Neural progenitor cell (in vitro differentiated cells): Measurements from ENCODE around the gene CERK. TPM values are rescaled to one million over a fixed set of nuclear protein-coding genes. Genes with fewer than 3 reads are reported as not detected.

Source experiments
- DNase-seq: peaks from one replicate; pipeline ENCODE4 v3.0.0-alpha.2; 2016; ENCODE audit warnings: low spot score
- H2AFZ ChIP-seq: fragments of 200-600 bp; sonication (generic); replicated peaks from 2 replicates; pipeline ENCODE4 v1.6.1; 2016; ENCODE audit warnings: antibody characterized with exemption
- H3F3A ChIP-seq: fragments of 200-600 bp; sonication (generic); 2 replicates; pipeline ENCODE4 v1.6.1; 2016; ENCODE audit warnings: antibody characterized with exemption, low read depth
- H3K27ac ChIP-seq: fragments of 200-600 bp; sonication (generic); 2 replicates; pipeline ENCODE4 v1.5.1; 2016; ENCODE audit warnings: mild to moderate bottlenecking
- H3K27me3 ChIP-seq: fragments of 200-600 bp; sonication (generic); 2 replicates; pipeline ENCODE4 v1.6.1; 2016; ENCODE audit warnings: mild to moderate bottlenecking, moderate library complexity
- H3K36me3 ChIP-seq: fragments of 200-600 bp; sonication (generic); 2 replicates; pipeline ENCODE4 v1.5.1; 2016
- H3K4me1 ChIP-seq: fragments of 200-600 bp; sonication (generic); 2 replicates; pipeline ENCODE4 v1.6.1; 2016; ENCODE audit warnings: mixed run types
- H3K4me2 ChIP-seq: fragments of 200-600 bp; sonication (generic); 2 replicates; pipeline ENCODE4 v1.6.1; 2016
- H3K4me3 ChIP-seq: fragments of 200-600 bp; sonication (generic); 2 replicates; pipeline ENCODE4 v1.5.1; 2016
- H3K79me2 ChIP-seq: fragments of 200-600 bp; sonication (generic); 2 replicates; pipeline ENCODE4 v1.6.1; 2016; ENCODE audit warnings: low read depth
- H3K9ac ChIP-seq: fragments of 200-600 bp; sonication (generic); 2 replicates; pipeline ENCODE4 v1.6.1; 2016
- H3K9me3 ChIP-seq: fragments of 200-600 bp; sonication (generic); 2 replicates; pipeline ENCODE4 v1.5.1; 2016; ENCODE audit warnings: low read depth
- H4K20me1 ChIP-seq: fragments of 200-600 bp; sonication (generic); 2 replicates; pipeline ENCODE4 v1.6.1; 2016; ENCODE audit warnings: low read depth
- H3K27ac Mint-ChIP-seq: 3 replicates; pipeline ENCODE4 v1.8.0; 2021; ENCODE audit warnings: mixed read lengths
- H3K27me3 Mint-ChIP-seq: 2 replicates; pipeline ENCODE4 v1.8.0; 2022; ENCODE audit warnings: low read depth, mild to moderate bottlenecking, inconsistent platforms, moderate library complexity, mixed read lengths; ENCODE audit not compliant: insufficient read depth
- H3K36me3 Mint-ChIP-seq: 3 replicates; pipeline ENCODE4 v1.8.0; 2021; ENCODE audit warnings: mixed read lengths
- H3K4me1 Mint-ChIP-seq: 3 replicates; pipeline ENCODE4 v1.8.0; 2021; ENCODE audit warnings: mixed read lengths
- H3K4me3 Mint-ChIP-seq: 3 replicates; pipeline ENCODE4 v1.8.0; 2021; ENCODE audit warnings: mild to moderate bottlenecking, moderate library complexity, mixed read lengths
- H3K9me3 Mint-ChIP-seq: 3 replicates; pipeline ENCODE4 v1.8.0; 2020; ENCODE audit warnings: mixed read lengths
- EZH2 ChIP-seq: fragments of 200-600 bp; sonication (generic); IDR thresholded peaks from 2 replicates; pipeline ENCODE4 v1.6.1; 2017; ENCODE audit warnings: antibody characterized with exemption, mild to moderate bottlenecking, moderate library complexity
- EZH2phosphoT487 ChIP-seq: fragments of 200-600 bp; sonication (generic); IDR thresholded peaks from 2 replicates; pipeline ENCODE4 v1.6.1; 2017; ENCODE audit warnings: antibody characterized with exemption
- total RNA-seq: library from RNA; depleted of rRNA; stranded (reverse); fragments of >200 nt; gene quantifications from 2 replicates; pipeline ENCODE4 v1.2.3, GENCODE V29; 2015; ENCODE audit warnings: low replicate concordance
- TF ChIP-seq, protein P1 (sequence below): fragments of 200-600 bp; sonication (generic); IDR thresholded peaks from 2 replicates; pipeline ENCODE4 v1.5.1; 2017; ENCODE audit warnings: antibody characterized with exemption, mild to moderate bottlenecking

CERK gene
- total RNA-seq, 1 donor from 2014 or later = 53.6 TPM

DNA sequence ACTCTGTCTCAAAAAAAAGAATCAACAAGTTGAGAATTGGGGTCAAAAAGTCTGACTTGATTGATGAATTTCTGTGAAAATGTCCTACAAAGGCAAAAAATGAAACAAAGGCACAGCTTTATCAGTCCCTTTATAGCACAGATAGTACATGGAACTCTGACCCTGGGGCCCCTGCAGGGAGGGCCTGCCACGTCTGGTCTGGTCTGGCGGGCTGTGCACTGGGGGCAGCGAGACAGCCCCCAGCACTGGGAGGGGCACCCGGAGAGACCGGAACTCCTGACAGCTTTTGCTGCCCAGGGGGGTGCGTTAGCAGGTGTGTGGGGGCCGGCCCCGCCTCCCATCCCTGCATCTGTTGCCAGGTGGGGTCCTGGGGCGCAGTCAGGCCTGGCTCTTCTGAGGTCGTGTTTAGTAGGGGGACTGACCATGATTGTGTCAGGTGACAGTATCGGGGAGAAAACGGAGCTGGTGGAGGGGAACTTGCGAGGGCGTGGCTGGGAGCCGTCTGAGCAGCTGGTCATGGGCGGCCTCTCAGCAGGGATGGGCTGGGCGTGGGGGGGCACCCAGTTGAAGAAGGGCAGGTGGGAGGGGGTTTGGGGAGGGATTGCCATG, 66.1 kb downstream of the CERK start:
- Histone ChIP-seq H3K79me2 (no peaks in the 10 kb centered on the region), H2AFZ (no peak overlapping the region), H3K9me3 (no peaks in the 10 kb centered on the region), H3K4me1 (no peaks in the 10 kb centered on the region), H3K9ac (no peak overlapping the region), H3K36me3 (no peaks in the 10 kb centered on the region), H3K4me3 (no peak overlapping the region), H4K20me1 (no peaks in the 10 kb centered on the region), H3K27ac (no peak overlapping the region), H3K4me2 (no peak overlapping the region), H3F3A (no peaks in the 10 kb centered on the region), H3K27me3 (no peaks in the 10 kb centered on the region)
- peaks cover 5% of the 10 kb centered on the region for H3K4me1 Mint-ChIP-seq
- H3K27me3 Mint-ChIP-seq = peaks cover 5% of the 10 kb centered on the region
- DNase-seq = no peak
- H3K36me3 Mint-ChIP-seq = peaks cover 5% of the 10 kb centered on the region
- H3K4me3 Mint-ChIP-seq = no peak overlapping the region
- H3K9me3 Mint-ChIP-seq = no peaks in the 10 kb centered on the region
- H3K27ac Mint-ChIP-seq = no peak overlapping the region
- no peak for TF ChIP-seq EZH2
- TF ChIP-seq, protein P1, sequence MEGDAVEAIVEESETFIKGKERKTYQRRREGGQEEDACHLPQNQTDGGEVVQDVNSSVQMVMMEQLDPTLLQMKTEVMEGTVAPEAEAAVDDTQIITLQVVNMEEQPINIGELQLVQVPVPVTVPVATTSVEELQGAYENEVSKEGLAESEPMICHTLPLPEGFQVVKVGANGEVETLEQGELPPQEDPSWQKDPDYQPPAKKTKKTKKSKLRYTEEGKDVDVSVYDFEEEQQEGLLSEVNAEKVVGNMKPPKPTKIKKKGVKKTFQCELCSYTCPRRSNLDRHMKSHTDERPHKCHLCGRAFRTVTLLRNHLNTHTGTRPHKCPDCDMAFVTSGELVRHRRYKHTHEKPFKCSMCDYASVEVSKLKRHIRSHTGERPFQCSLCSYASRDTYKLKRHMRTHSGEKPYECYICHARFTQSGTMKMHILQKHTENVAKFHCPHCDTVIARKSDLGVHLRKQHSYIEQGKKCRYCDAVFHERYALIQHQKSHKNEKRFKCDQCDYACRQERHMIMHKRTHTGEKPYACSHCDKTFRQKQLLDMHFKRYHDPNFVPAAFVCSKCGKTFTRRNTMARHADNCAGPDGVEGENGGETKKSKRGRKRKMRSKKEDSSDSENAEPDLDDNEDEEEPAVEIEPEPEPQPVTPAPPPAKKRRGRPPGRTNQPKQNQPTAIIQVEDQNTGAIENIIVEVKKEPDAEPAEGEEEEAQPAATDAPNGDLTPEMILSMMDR = no peak
- TF ChIP-seq EZH2phosphoT487 = no peak

DNA sequence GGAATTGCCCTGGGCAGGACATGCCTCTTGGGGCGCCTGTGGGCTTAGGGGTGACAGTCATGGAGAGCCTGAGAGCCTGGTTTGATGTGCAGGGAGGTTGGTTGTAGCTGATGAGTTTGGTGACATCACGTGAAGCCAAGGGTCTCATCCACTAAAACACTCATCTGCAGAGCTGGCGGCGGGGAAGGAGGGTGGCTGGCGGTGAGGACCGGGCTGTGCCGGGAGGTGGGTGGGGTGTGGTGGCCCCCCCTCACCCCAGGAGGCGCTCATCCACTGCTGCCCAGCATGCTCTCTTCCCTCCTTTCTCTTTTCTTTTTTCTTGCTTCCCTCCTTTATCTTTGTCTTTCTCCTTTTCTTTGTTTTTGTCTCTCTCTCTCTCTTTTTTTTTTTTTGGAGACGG, 68.9 kb downstream of the CERK start:
- H3K4me2 ChIP-seq = no peak overlapping the region
- peaks cover 5% of the 10 kb centered on the region for H3K4me1 Mint-ChIP-seq
- H3K4me3 Mint-ChIP-seq = no peak overlapping the region
- no peaks in the 10 kb centered on the region for H3K79me2 ChIP-seq
- H3K4me1 ChIP-seq = no peaks in the 10 kb centered on the region
- no peak overlapping the region for H3K9ac ChIP-seq
- H3K27ac Mint-ChIP-seq = no peak overlapping the region
- TF ChIP-seq EZH2 (no peak), EZH2phosphoT487 (no peak)
- TF ChIP-seq, protein P1 = no peak
- peaks cover 3% of the 10 kb centered on the region for H4K20me1 ChIP-seq
- no peaks in the 10 kb centered on the region for H3K36me3 ChIP-seq
- H3K4me3 ChIP-seq = no peak overlapping the region
- H3F3A ChIP-seq = no peaks in the 10 kb centered on the region
- H2AFZ ChIP-seq = no peak overlapping the region
- no peak overlapping the region for H3K27ac ChIP-seq
- H3K27me3 ChIP-seq = no peaks in the 10 kb centered on the region
- no peak for DNase-seq
- H3K27me3 Mint-ChIP-seq = peaks cover 5% of the 10 kb centered on the region
- no peaks in the 10 kb centered on the region for H3K9me3 ChIP-seq
- no peaks in the 10 kb centered on the region for H3K9me3 Mint-ChIP-seq
- H3K36me3 Mint-ChIP-seq = peaks cover 5% of the 10 kb centered on the region

DNA sequence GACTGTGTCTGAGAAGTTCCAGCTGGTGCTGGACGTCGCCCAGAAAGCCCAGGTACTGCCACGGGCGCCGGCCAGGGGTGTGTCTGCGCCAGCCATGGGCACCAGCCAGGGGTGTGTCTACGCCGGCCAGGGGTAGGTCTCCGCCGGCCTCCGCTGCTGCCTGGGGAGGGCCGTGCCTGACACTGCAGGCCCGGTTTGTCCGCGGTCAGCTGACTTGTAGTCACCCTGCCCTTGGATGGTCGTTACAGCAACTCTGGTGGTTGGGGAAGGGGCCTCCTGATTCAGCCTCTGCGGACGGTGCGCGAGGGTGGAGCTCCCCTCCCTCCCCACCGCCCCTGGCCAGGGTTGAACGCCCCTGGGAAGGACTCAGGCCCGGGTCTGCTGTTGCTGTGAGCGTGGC, 69.9 kb downstream of the CERK start:
- Histone ChIP-seq H3K4me3 (no peak overlapping the region), H3K4me1 (no peaks in the 10 kb centered on the region), H3K36me3 (no peaks in the 10 kb centered on the region), H3K79me2 (no peaks in the 10 kb centered on the region), H4K20me1 (peaks cover 3% of the 10 kb centered on the region), H3F3A (no peaks in the 10 kb centered on the region), H3K9ac (no peak overlapping the region), H3K9me3 (no peaks in the 10 kb centered on the region), H2AFZ (no peak overlapping the region), H3K27ac (no peak overlapping the region), H3K4me2 (no peak overlapping the region), H3K27me3 (no peaks in the 10 kb centered on the region)
- Mint-ChIP-seq H3K27me3 (peaks cover 5% of the 10 kb centered on the region), H3K4me3 (no peak overlapping the region), H3K36me3 (peaks cover 5% of the 10 kb centered on the region), H3K27ac (no peak overlapping the region), H3K9me3 (no peaks in the 10 kb centered on the region), H3K4me1 (peaks cover 5% of the 10 kb centered on the region)
- TF ChIP-seq, protein P1 = no peak
- DNase-seq = no peak
